AG04449 (cell line): ENCODE measurements around the gene FRMD8.
A peak's percentile ranks its signal among the peaks of the same experiment; 100 is the strongest.

ENCODE experiments used
- CTCF ChIA-PET: fragments of 350-600 bp; formaldehyde crosslinking; extraction: SDS; loops from one replicate; lab custom pipeline; 2021; ENCODE audit warnings: antibody characterized with exemption; lab: Yijun Ruan, JAX
- POLR2A ChIA-PET: fragments of 400-600, 350-600 bp; formaldehyde crosslinking; extraction: SDS; loops from one replicate; lab custom pipeline; 2020; ENCODE audit warnings: antibody characterized with exemption, inconsistent platforms; lab: Yijun Ruan, JAX
- DNase-seq: peaks from one replicate; pipeline ENCODE4 v3.0.0-alpha.2; 2010; ENCODE audit warnings: low read depth, low spot score
- H3K4me3 ChIP-seq: 2 replicates; pipeline ENCODE4 v1.5.1; 2011; ENCODE audit warnings: low read depth, mild to moderate bottlenecking, control low read depth, low read length
- TF ChIP-seq, protein P1 (sequence below): IDR thresholded peaks from one replicate; pipeline ENCODE4 v1.5.1; 2011; ENCODE audit warnings: mild to moderate bottlenecking, moderate library complexity, low read length, control low read depth, inconsistent platforms; ENCODE audit not compliant: insufficient read depth; ENCODE audit errors: missing control alignments

The FRMD8 gene

DNA sequence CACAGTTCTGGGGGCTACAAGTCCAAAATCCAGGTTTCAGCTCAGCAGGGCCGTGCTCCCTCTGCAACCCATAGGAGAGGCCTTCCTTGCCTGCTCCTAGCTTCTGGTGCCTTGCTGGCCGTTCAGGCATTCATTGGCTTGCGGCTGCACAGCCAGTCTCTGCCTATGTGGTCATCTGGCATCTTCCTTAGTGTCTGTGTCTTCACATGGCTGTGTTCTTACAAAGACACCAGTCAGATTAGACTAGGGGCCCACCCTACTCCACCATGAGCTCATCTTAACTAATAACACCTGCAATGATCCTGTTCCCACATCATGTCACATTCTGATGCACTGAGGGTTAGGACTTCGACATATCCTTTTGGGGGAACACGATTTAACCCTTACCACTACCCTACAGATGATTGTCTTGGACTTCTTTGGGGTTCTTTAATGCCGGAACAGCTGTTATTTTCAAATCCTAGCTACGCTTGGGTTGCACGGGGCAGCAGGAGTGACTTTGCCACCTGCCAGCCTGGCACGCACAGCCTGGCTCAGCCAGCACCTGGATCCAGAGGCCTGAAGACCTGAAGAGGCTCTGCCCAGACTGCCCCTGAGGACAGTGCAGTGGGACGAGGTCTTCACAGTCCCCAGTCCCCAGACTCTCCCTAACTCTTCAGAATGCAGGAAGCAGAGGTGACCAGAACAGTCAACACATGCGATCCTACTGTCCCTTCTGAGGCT is 28.5 kb downstream of the FRMD8 start:
- ChIA-PET CTCF (interaction anchor here (1.0 to 10.3 kb wide), 16 partner anchors 12 to 140 kb away, joined by 3 to 151 read pairs (median 10); partner anchors contain the start of genes FRMD8 and SCYL1), POLR2A (interaction anchor here (0.5 to 19.6 kb wide), 8 partner anchors 8 to 173 kb away, joined by 3 to 664 read pairs (median 4); partner anchors contain the start of genes MALAT1 and NEAT1)
- DNase-seq = no peak
- TF ChIP-seq, protein P1, sequence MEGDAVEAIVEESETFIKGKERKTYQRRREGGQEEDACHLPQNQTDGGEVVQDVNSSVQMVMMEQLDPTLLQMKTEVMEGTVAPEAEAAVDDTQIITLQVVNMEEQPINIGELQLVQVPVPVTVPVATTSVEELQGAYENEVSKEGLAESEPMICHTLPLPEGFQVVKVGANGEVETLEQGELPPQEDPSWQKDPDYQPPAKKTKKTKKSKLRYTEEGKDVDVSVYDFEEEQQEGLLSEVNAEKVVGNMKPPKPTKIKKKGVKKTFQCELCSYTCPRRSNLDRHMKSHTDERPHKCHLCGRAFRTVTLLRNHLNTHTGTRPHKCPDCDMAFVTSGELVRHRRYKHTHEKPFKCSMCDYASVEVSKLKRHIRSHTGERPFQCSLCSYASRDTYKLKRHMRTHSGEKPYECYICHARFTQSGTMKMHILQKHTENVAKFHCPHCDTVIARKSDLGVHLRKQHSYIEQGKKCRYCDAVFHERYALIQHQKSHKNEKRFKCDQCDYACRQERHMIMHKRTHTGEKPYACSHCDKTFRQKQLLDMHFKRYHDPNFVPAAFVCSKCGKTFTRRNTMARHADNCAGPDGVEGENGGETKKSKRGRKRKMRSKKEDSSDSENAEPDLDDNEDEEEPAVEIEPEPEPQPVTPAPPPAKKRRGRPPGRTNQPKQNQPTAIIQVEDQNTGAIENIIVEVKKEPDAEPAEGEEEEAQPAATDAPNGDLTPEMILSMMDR = no peak
- no peak overlapping the region for H3K4me3 ChIP-seq

DNA sequence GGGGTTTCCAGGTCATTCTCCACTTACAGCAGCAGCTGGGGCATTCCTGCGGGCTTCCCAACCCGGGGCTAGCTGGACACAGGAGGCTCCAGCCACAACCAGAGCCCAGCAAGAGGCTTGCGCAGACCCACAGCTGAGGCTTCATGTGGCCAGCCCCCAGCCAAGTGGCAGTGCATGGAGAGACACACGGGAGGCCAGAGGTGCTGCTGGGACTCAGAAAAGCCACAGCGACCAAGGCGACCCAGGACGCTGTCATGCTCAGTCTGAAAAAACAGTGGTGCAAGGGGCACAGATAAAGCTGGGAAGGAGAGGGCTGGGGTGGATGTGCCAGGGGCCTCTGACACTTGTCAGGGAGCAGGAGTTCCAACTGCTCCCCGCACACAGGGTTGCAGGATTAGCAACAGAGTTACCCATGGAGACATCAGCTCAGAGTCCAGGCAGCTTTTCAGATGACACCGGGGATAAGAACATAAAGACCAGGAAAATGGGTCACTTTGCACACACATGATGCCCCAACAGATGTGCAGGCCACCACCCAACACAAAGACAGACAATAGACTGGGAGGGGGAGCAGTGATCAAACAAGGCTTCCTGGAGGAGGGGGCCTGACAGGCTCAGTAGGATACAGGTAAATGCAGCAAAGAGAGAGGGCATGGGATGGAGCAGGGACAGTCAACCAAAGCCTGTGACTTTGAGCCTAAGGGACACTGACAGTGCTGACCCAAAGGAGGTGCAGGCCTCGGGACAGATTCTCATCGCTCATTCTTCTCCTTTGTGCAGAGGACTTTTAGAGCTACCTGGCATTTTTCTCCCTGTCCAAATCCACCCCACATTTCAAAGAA is 29.3 kb downstream of the FRMD8 start:
- TF ChIP-seq, protein P1 = no peak
- CTCF ChIA-PET = interaction anchor here (0.7 to 10.3 kb wide), 38 partner anchors 11 to 157 kb away, joined by 3 to 151 read pairs (median 5); partner anchors contain the start of genes FRMD8, SCYL1 and SLC25A45
- H3K4me3 ChIP-seq = peak overlapping the region; percentile 38
- DNase-seq = no peak
- POLR2A ChIA-PET = interaction anchor here (0.6 to 19.6 kb wide), 7 partner anchors 8 to 88 kb away, joined by 3 to 664 read pairs (median 4); partner anchors contain the start of gene MALAT1

DNA sequence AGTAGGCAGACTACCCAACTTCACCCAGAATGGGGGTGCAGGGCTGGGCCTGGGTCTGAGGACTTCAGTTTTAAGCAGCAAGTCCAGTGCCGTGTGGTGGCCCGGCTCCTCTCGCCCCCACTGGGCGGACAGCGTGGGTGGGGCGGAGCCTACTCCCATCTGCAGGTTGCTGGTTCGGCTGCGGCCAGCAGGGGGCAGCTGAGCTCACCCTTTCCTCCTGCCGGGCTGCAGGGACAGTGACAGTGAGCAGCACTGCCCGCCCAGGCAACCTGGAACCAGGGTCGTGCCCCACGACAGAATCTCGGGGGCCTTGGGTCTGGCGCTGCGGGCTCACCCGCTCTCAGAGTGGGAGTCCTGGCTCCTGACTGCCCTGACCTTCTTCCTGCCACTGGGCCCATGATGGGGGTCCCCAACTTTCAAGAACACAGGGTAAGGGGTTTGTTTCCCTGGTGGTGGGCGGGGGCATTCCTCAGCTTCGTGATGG is 29.9 kb downstream of the FRMD8 start:
- peak overlapping the region; percentile 39 for H3K4me3 ChIP-seq
- DNase-seq = no peak
- TF ChIP-seq, protein P1 = peak; percentile 100
- CTCF ChIA-PET = interaction anchor here (0.7 to 10.3 kb wide), 40 partner anchors 10 to 157 kb away, joined by 3 to 151 read pairs (median 5); partner anchors contain the start of genes FRMD8, MALAT1, SCYL1 and SLC25A45
- POLR2A ChIA-PET = interaction anchor here (0.6 to 19.6 kb wide), 11 partner anchors 8 to 87 kb away, joined by 3 to 664 read pairs (median 4); partner anchors contain the start of gene MALAT1

DNA sequence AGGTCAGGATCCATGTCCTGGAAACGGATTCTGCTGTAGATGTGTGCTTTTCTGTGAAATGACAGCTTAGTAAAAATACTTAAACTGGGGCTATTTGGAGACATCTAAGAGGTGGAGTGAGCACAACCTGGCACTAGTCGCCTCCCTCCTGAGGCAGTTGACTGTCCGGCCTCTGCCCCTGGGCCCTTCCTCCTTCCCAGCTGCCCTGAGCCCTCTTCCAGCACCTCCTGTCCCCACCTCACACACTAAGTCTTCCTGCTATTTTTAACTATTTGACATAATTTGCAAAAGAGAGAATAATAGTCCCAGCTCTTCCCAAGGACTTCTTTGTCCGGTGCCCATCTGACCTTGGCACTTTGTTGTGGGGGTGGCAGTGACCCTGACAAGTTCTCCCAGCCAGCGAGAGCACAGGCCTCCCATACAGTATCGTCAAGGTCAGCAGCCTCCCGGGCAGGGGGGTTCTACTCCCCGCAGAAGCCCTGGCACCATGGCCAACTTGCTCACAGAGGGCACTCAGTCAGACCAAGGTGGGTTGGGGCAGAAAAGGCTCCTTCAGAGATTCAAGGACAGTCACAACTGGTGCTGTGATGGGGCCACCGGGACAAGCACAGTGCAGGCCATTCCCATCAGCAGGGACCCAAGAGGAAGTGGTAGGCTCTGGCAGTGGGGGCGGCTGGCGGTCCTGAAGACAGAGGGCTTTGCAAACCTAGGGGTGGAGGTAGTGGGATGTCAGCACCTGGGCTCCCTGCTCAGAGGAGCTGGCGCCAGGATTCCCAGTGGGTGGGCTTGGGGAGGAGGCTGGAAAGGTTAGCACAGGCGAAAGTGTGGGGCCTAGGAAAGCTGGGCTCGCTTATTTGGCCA is 30.6 kb downstream of the FRMD8 start:
- TF ChIP-seq, protein P1 = no peak
- POLR2A ChIA-PET = interaction anchor here (0.6 to 19.6 kb wide), 11 partner anchors 9 to 87 kb away, joined by 3 to 664 read pairs (median 3); partner anchors contain the start of genes FRMD8 and MALAT1
- peak overlapping the region; percentile 39; the same call in 1 of the 2 replicates for H3K4me3 ChIP-seq
- DNase-seq = no peak
- CTCF ChIA-PET = interaction anchor here (0.7 to 10.3 kb wide), 38 partner anchors 9 to 400 kb away, joined by 3 to 151 read pairs (median 5); partner anchors contain the start of genes FRMD8, MALAT1, SCYL1 and SLC25A45

DNA sequence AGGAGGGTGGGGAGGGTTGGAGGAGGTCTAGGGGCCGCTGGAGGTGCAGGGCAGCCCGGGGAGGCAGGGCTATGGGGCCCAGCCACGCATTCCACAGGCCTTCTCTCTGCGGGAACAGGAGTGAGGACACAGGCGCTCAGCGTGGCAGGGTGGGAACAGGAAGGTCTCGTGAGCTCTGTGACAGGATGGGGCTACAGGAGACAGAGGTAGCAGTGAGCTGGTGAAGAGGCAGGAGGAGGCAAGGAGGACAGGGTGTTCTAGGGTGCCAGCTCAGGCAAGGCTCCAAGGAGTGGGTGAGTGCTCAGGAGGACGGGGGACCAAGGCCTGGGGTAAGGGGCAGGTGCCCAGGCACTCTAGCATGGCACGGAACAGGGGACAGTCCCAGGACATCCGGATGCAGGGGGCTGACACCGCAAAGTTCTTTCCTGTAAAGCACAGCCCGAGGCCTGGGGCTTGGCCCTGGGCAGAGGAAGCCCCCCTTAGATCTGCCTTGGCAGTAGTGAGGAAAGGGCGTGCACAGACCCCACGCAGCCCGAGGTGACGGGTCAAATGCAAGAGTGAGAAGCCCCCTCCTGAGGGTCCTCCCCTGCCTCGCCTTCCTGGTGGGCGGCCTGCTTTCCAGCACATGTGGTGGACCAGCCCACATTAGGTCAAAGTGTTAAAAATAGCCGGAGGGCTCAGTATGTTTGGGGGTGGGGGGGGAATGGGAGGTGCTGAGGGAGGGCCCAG is 31.4 kb downstream of the FRMD8 start:
- TF ChIP-seq, protein P1 = no peak
- ChIA-PET POLR2A (interaction anchor here (0.6 to 19.6 kb wide), 10 partner anchors 10 to 86 kb away, joined by 3 to 664 read pairs (median 3); partner anchors contain the start of genes FRMD8 and MALAT1), CTCF (interaction anchor here (0.9 to 10.3 kb wide), 12 partner anchors 15 to 399 kb away, joined by 3 to 151 read pairs (median 8); partner anchors contain the start of genes FRMD8, MALAT1 and SCYL1)
- DNase-seq = no peak
- peak overlapping the region; percentile 10; the same call in 1 of the 2 replicates for H3K4me3 ChIP-seq
